Activated B cell treated with CpG ODN at 0.5 μM for 24 hours (primary cell): ENCODE results near the gene SKP2. TPM values are rescaled to one million over a fixed set of nuclear protein-coding genes. Genes with fewer than 3 reads are reported as not detected.
A peak's percentile ranks its signal among the peaks of the same experiment; 100 is the strongest.

Experiments used
- ATAC-seq: fragments of 200-7000 bp; cut with Tn5 transposase; one replicate; pipeline ENCODE4 v1.10.0; 2021; ENCODE audit warnings: low read depth, mild to moderate bottlenecking, moderate library complexity
- CTCF ChIA-PET: fragments of 350-600 bp; sonication (Branson Sonifier 250); formaldehyde crosslinking; loops from one replicate; lab custom pipeline; 2021; ENCODE audit warnings: antibody characterized with exemption; lab: Charles Lee
- POLR2A ChIA-PET: fragments of 350-600 bp; sonication (Branson Sonifier 250); formaldehyde crosslinking; loops from one replicate; lab custom pipeline; 2021; ENCODE audit warnings: antibody characterized with exemption; lab: Charles Lee
- DNase-seq: peaks from one replicate; pipeline ENCODE4 v3.0.0; 2022
- H3K27ac Mint-ChIP-seq: one replicate; pipeline ENCODE4 v1.8.0; 2020; ENCODE audit warnings: mixed read lengths
- H3K27me3 Mint-ChIP-seq: one replicate; pipeline ENCODE4 v1.8.0; 2021; ENCODE audit warnings: mixed read lengths
- H3K36me3 Mint-ChIP-seq: one replicate; pipeline ENCODE4 v1.8.0; 2021; ENCODE audit warnings: low read depth, mixed read lengths
- H3K4me1 Mint-ChIP-seq: one replicate; pipeline ENCODE4 v1.8.0; 2021; ENCODE audit warnings: mixed read lengths
- H3K4me3 Mint-ChIP-seq: one replicate; pipeline ENCODE4 v1.8.0; 2020; ENCODE audit warnings: mild to moderate bottlenecking, mixed read lengths
- H3K9me3 Mint-ChIP-seq: one replicate; pipeline ENCODE4 v1.8.0; 2020; ENCODE audit warnings: mixed read lengths
- intact Hi-C: fragments of 100-400 bp; cut with micrococcal nuclease; formaldehyde crosslinking; loops from one replicate; pipeline ENCODE4 v1.15.1; 2024
- total RNA-seq: library from RNA; stranded (reverse); gene quantifications from 2 replicates; pipeline ENCODE4 v1.2.3, GENCODE V29; 2022
- TF ChIP-seq, protein P1 (sequence below): fragments of 200-600 bp; IDR thresholded peaks from one replicate; pipeline ENCODE4 v1.8.0; 2022; ENCODE audit warnings: antibody characterized with exemption, mild to moderate bottlenecking

The SKP2 gene
- total RNA-seq, 1 donor from 2014 or later, result 18.5 TPM

DNA sequence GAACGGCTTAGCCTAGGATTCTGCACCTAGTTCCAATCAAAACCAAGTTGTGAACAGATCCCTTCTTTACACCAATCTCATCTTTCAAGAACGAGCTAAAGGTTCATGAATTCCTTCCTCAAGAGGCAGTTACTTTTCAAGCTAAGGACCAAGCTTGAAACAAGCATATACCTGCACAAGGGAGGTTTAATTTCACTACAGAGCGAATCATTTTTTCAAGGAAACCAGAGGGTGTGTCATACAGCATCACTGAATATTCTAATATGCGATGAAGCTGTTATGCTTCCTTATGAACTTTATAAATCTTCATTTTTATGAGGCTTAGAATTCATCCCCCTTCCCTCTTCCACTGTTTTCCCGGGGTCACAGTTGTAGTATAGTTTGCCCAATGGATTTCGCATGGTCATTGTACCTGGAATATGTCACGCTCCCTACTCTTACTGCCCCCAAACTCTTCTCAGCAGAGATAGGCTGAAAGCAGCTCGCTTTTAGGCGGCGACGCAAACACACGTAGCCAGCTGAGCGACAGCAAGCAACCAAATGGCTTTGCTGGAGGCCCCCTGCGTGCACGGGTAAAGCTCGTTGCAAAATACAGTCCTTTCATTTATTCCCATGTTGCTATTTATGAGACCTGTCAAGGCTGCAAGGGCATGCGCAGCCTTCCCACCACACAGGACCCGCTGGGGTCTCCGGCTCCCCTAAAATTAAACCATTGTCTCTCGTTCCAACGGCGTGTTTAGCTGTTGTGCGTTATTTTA lies 1.1 kb upstream of the SKP2 start:
- DNase-seq, result peak; percentile 22
- Mint-ChIP-seq H3K27ac (peak overlapping the region; percentile 85), H3K4me3 (peak overlapping the region; percentile 96), H3K27me3 (no peaks in the 10 kb centered on the region), H3K4me1 (peaks cover 40% of the 10 kb centered on the region), H3K36me3 (peaks cover 36% of the 10 kb centered on the region), H3K9me3 (no peaks in the 10 kb centered on the region)
- intact Hi-C loops, result loop anchor here (1.0 to 10.0 kb wide), 5 partner anchors 542 to 1222 kb away; partner anchors contain the start of genes DNAJC21 and NIPBL
- TF ChIP-seq, protein P1, sequence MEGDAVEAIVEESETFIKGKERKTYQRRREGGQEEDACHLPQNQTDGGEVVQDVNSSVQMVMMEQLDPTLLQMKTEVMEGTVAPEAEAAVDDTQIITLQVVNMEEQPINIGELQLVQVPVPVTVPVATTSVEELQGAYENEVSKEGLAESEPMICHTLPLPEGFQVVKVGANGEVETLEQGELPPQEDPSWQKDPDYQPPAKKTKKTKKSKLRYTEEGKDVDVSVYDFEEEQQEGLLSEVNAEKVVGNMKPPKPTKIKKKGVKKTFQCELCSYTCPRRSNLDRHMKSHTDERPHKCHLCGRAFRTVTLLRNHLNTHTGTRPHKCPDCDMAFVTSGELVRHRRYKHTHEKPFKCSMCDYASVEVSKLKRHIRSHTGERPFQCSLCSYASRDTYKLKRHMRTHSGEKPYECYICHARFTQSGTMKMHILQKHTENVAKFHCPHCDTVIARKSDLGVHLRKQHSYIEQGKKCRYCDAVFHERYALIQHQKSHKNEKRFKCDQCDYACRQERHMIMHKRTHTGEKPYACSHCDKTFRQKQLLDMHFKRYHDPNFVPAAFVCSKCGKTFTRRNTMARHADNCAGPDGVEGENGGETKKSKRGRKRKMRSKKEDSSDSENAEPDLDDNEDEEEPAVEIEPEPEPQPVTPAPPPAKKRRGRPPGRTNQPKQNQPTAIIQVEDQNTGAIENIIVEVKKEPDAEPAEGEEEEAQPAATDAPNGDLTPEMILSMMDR, result no peak
- POLR2A ChIA-PET, result interaction anchor here (1.0 to 3.1 kb wide), 3 partner anchors 91 to 1235 kb away, joined by 7 to 35 read pairs (median 10); partner anchors contain the start of genes BRIX1, NADK2, NUP155 and RAD1
- no peak for ATAC-seq
- CTCF ChIA-PET, result interaction anchor here (0.6 to 2.5 kb wide), 2 partner anchors 91 to 540 kb away, joined by 3 to 11 read pairs; partner anchors contain the start of gene NADK2

DNA sequence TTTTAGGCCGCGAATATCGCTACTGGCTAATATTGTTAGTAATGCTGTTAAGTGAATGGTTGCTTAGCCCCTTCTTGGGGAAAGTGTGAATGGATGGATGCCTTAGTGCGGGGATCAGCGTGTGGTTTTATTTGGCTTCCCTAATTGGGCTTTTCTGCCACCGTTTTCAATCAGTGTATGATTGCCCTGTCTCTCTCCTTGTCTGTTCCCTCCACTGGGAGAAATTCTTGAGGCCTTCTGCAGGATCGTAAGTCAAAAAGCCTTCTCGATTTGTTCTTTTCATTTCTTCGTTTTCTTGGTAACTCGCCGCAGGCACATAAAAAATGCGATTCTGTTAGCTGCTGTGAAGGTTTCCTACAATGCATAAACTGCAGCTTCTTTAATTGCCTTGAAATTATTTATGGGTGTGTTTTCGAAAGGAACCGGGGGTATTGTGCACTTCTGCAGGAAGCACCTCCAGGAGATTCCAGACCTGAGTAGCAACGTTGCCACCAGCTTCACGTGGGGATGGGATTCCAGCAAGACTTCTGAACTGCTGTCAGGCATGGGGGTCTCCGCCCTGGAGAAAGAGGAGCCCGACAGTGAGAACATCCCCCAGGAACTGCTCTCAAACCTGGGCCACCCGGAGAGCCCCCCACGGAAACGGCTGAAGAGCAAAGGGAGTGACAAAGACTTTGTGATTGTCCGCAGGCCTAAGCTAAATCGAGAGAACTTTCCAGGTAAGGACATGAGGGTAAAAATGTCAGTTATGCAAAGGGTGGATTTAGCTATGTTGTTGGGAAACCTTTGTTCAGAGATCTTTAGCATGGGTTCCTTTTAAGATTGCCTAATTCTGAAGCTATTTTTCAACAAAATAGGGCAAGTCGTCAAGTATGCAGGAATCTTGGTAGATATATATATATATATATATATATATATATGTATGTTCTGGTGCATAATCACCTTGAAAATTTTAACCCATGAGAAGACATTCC lies 700 bp downstream of the SKP2 start:
- H3K4me3 Mint-ChIP-seq, result peak overlapping the region; percentile 96
- H3K9me3 Mint-ChIP-seq, result no peaks in the 10 kb centered on the region
- POLR2A ChIA-PET, result interaction anchor here (0.6 to 3.1 kb wide), 7 partner anchors 13 to 1236 kb away, joined by 3 to 35 read pairs (median 4); partner anchors contain the start of genes BRIX1, DNAJC21, NADK2 and RAD1
- H3K27me3 Mint-ChIP-seq, result no peaks in the 10 kb centered on the region
- CTCF ChIA-PET, result interaction anchor here (2.5 kb wide), 1 partner anchor 89 kb away, joined by 11 read pairs; the partner anchor contains the start of gene NADK2
- peak overlapping the region; percentile 85 for H3K27ac Mint-ChIP-seq
- H3K36me3 Mint-ChIP-seq, result peaks cover 50% of the 10 kb centered on the region
- intact Hi-C loops, result loop anchor here (1.0 to 10.0 kb wide), 4 partner anchors 90 to 1237 kb away; partner anchors contain the start of genes BRIX1 and RAD1
- DNase-seq (no peak), ATAC-seq (no peak)
- TF ChIP-seq, protein P1, result no peak
- H3K4me1 Mint-ChIP-seq, result peaks cover 37% of the 10 kb centered on the region

DNA sequence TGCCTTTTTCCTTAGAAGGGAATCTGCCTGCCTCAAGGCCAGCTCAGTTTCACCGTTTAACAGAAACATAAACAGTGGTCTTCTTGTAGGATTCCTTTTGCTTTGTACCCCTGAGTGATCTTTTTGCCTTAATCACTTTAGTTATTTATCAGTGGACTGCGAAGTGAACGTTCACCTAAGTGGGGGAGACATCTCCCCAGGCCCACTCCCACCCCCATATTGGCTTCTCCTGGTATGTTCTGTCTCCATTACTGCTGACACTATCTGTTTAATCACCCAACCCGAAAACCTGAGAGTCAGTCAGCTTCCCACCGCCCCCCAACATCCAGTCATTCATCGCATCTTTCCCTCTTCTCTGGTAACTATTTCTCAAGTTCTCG lies 1.4 kb downstream of the SKP2 start:
- ChIA-PET POLR2A (interaction anchor here (3.1 kb wide), 1 partner anchor 89 kb away, joined by 35 read pairs; the partner anchor contains the start of gene NADK2), CTCF (no interaction called here)
- Mint-ChIP-seq H3K4me1 (peaks cover 37% of the 10 kb centered on the region), H3K4me3 (peak overlapping the region; percentile 24), H3K9me3 (no peaks in the 10 kb centered on the region), H3K27me3 (no peaks in the 10 kb centered on the region), H3K36me3 (peaks cover 56% of the 10 kb centered on the region), H3K27ac (no peak overlapping the region)
- intact Hi-C loops, result loop anchor here (5.0 to 10.0 kb wide), 2 partner anchors 569 to 948 kb away; no protein-coding TSS in a partner anchor
- DNase-seq (no peak), ATAC-seq (no peak)
- TF ChIP-seq, protein P1, result no peak

DNA sequence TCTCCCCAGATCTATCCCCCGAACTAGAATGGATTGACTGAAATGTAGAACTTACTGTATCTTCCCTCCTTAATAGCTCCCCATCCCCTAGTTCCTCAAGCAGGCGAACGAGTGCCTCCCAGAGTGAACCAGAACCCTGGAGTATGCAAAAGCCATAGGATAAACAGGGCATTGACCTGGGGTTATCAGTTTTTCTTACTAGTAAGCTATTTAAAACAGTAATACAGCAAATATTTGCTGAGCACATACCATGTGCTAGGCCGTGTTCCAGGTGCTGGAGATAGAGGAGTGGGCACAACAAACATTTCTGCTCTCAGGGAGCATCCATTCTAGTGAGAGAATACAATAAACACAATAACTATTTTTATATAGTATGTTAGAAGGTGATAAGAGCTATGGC lies 1.8 kb downstream of the SKP2 start:
- Mint-ChIP-seq H3K36me3 (peaks cover 60% of the 10 kb centered on the region), H3K27ac (no peak overlapping the region), H3K9me3 (no peaks in the 10 kb centered on the region), H3K4me1 (peaks cover 37% of the 10 kb centered on the region), H3K27me3 (no peaks in the 10 kb centered on the region), H3K4me3 (peak overlapping the region; percentile 24)
- no peak for ATAC-seq
- intact Hi-C loops, result loop anchor here (5.0 to 10.0 kb wide), 2 partner anchors 569 to 949 kb away; no protein-coding TSS in a partner anchor
- TF ChIP-seq, protein P1, result no peak
- ChIA-PET POLR2A (no interaction called here), CTCF (no interaction called here)
- DNase-seq, result no peak
